HG02588 (cell line): ENCODE data around the gene FES.
"Not testable (repeated sequence)": the region's sequence is repeated elsewhere in the genome, so short reads cannot be mapped to it uniquely, and the experiment has no call there.

Source experiments
- ATAC-seq: cut with Tn5 transposase; IDR thresholded peaks from one replicate; pipeline ENCODE4 v1.9.1; 2021; ENCODE audit warnings: mild to moderate bottlenecking, moderate library complexity; ENCODE audit not compliant: unreplicated experiment

The FES gene

DNA sequence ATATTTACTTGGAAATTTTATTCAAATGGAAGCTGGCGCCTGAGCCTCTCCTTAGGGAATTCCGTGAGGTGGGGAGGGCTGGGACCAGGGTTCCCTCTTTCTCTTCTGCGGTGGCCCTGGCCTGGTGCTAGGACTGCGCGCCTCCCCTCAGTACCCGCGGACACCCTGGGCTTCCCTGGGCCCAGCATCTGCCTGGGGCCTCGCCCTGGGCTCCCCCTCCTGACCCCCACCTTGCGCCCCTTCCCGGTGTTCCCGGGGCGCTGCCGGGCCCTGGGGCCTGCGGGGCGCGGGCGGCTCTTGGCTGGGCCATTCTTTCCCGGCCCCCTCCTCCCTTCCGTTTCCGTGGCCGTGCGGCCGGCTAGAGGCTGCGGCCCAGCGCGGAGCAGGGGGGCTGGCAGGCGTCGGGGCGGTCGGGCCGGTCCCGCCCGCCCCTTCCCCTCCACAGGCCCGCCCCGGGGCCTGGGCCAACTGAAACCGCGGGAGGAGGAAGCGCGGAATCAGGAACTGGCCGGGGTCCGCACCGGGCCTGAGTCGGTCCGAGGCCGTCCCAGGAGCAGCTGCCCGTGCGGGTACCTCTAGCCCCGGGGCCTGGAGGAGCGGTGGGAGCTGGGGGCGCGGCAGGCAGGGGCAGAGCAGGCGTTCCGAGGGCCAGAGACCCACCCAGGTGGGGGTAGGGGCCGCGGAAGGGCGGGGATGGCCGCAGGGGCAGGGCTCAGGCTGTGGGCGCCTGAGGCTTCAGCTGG, at the start of gene FES:
FES (plus strand) TSS at position 529 of the 743 bp plus-strand sequence. CDS start 542 bp downstream, outside the sequence.
- ATAC-seq, result no peak

DNA sequence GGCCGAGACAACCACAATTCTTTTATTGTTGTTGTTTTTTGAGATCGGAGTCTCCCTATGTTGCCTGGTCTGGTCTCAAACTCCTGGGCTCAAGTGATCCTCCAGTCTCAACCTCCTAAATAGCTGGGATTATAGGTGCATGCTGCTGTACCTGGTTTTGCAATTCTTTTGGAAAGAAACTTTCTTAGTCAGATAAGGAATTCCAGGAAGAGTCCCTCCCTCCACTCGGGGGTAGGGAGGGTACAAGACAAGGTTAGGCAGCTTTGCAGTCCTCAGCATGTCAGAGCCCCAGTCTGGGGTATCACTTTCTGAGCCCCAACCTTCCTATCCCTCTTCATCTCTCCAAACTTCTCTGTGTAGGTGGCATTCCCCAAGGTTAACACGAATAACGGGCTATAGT, 49.7 kb upstream of the FES start:
- ATAC-seq, result no peak

DNA sequence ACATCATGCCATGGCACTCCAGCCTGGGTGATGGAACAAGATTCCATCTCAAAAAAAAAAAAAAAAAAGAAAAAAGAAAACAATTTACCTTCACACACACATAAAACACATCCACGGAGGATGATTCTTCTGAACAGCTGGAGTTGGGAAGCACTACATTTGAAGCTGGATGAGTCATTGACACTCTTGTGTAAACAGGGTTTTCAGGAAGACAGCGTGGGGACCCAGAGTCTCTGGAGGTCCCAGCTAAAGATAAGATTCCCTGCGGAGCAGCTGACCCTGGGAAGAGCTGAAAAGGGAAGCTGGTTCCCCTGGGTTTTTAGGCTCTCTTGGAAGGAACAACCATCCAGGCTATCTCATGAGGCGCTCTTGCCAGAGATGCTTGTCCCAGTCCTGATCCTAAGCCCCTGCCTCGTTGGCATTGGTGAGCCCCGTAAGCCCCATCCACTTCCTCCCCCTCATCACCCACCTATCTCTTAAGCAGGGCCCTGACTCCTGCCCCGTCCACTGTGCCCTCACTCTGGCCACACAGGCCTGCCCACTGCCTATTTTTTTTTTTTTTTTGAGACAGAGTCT, 47.9 kb upstream of the FES start:
- ATAC-seq, result no peak

DNA sequence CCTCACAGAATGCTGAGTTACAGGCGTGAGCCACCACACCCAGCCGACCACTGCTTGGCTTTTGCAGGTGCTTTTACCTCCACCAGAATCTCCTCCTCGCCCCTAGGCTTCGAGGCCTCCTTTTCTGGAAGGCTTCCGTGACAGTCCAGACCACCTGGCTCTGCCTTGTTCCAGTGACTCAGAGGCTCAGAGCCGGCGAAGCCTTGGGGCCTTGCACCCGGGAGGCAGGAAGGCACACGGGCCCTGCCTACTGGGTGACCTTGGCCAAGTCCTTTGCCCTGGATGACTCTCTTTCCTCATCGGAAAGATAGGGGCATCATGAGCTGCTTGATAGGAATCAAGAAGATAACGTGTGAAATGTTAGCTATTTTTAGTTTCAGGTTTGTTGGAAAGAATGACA, 47.2 kb upstream of the FES start:
- ATAC-seq, result no peak

DNA sequence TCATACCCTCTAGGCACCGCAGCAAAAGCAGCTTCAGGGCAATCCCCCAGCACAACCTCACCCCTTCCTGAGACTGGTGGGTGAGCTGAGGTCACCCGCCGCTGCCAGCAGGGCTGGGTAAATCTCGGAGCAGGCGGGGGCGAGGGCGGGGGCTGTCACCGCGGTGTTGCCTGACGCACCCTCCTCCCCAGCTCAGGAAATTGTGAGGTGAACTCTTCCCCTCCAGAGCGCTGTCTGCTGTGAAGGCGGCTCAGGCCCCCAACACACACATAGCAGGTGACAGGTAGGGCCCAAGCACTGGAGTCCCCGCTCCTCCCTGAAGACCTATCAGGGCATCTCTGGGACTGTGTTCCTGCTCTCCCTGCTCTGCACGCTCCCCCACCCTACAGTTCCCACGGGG, 46.2 kb upstream of the FES start:
- no peak for ATAC-seq

DNA sequence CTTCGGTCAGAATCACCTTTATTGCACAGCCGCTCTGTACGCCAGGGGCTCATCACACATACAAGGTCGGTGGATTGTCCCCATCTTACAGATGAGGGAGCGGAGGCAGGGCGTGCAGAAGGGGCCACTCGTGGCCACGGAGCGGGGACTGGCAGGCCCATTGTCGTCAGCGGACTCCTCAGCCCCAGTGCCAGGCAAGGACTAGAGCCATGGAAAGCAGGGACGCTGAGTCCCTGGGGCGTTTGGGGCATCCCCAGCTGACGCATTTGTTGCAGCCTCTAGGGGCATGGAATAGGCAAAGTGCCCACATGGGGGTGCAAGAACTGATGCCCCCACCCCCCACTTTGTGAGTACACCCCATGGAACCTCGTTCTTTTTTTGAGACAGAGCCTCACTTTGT, 45.8 kb upstream of the FES start:
- no peak for ATAC-seq

DNA sequence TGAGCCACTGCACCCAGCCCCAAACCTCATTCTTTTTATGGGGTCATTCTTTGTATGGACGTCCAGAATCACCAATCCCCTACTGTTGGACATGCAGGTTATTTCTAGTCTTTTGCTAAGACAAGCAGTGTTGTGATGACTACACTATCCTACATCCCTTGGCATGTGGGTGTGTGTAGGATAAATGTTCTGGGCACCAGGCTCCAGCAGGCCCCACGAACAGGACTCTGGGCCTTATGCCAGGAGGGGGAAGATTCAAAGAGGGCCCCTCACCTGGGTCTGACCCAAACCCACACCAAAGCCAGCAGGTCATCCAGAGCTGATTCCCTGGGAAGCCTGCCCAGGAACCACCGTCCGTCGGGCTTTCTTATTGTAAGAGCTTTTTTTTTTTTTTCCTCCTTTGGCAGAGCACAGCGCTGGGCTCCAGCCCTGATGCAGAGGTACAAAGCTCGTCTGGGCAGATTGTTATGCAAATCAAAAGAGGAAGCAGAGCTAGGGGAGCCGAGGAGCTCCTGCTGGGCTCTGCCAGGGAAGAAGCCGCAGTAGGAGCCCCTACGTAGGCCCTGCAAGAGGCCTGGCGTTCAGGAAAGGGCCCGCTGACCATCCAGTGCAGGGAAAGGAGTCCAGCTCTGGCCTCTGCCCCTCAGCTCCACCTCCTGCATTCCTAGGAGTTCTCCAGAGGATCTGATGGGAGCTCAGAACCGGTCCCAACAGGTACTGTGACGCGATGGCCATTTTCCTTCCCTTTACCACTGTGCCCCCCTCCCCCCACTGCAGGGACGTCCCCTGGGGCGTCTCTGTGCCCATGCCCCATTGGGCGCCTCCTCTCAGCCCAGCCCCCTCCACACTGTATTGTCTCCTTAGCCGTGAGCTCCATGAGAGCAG, 44.9 kb upstream of the FES start:
- peak; percentile 66 for ATAC-seq

DNA sequence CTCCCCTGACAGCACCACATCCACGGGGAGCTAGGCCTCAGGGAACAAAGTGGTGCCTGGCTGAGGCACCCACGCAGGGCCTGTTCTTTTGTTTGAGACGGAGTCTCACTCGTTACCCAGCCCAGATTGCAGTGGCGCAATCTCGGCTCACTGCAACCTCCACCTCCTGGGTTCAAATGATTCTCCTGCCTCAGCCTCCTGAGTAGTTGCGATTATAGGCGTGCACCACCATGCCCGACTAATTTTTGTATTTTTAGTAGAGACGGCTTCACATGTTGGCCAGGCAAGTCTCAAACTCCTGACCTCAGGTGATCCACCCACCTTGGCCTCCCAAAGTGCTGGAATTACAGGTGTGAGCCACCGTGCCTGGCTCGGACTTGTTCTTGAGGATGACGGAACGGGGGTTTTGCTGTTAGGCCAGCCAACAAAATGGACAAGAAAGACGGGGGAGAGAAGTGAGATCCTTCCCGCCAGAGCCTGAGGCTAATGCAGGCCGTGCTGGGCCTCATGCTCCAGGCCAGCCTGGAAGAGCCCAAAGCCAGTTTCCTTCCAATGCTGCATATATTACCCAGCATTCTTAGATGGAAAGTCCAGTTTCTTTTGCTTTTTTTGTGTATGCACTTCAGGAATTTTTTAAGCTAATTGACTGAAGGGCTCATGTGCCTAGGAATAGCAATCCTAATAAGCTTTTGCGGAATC, 44.0 kb upstream of the FES start:
- no peak for ATAC-seq

DNA sequence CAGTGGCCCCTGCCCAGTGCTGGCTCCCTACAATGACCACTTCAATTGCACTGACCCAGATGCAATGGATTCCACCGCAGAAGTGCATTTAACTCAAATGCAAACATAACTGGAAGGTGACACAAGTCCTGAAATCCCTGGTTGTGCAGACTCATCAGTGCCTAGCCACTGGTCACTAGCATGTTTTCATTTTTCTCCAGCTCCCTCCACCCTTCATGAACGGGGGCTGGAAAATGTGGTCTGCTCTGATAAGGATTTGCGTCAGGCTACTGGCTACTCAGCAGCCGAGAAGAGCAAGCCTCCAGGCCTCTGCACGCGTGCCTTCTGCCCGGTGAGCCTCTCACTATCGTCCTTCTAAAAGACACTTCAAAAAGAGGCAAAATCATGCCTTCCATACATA, 43.4 kb upstream of the FES start:
- no peak for ATAC-seq

DNA sequence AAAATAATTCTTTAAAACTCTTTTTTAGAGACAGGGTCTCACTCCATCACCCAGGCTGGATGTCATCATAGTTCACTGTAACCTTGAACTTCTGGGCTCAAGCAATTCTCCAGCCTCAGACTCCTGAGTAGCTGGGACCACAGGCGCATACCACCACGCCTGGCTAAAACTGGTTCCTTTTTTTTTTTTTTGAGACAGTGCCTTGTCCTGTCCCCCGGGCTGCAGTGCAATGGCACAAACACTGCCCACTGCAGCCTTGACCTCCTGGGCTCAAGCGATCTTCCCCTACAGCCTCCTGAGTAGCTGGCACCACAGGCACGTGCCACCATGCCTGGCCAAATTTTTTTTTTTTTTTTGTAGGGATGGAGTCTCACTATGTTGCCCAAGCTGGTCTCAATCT, 39.6 kb upstream of the FES start:
- ATAC-seq, result no peak

DNA sequence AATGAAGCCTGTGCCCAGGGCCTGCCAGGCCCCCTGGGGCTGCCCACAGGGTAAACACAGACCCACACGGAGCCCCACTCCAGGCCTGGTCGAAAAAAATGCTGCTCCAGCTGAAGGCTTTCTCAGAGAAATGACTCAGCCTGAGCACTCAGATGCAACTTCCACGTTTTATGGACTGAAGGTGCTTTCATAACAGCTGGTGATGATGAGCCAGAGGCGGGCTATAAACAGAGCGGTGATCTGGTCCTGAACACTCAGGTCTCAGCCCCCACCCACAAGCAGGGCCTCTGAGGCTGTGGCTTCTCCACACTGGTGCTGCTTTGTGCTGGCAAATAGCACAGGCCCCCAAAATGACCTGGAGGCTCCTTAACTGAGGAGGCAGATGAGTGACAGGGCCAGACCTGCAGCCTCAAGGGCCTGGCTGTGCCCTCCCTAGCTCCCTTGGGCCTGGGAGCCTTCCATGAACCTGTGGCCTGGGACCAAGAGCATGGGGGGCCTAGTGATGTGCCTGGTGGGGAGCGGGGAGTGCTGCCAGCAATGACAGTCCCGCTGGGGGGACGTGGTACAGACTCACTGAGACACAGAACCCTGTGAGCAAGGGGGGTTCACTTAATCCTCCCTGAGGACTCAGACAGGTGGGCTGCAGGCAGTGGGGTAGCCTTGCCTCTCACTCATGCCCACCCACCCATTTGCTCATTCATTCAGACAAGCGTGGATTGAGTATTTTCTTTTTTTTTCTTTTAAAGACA, 38.9 kb upstream of the FES start:
- peak; percentile 87 for ATAC-seq

DNA sequence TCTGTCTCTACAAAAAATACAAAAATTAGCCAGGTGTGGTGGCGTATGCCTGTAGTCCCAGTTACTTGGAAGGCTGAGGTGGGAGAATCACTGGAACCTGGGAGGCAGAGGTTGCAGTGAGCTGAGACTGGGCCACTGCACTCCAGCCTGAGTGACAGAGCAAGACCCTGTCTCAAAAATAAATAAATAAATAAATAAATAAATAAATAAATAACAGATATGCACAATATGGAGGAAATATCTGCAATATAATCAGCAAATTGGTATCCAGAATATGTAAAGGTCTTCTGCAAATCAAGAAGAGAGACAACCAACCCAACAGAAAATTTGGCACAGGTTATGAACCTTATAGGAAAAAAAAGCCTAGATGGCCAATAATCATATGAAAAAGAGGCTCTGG, 34.9 kb upstream of the FES start:
- not testable (repeated sequence) for ATAC-seq

DNA sequence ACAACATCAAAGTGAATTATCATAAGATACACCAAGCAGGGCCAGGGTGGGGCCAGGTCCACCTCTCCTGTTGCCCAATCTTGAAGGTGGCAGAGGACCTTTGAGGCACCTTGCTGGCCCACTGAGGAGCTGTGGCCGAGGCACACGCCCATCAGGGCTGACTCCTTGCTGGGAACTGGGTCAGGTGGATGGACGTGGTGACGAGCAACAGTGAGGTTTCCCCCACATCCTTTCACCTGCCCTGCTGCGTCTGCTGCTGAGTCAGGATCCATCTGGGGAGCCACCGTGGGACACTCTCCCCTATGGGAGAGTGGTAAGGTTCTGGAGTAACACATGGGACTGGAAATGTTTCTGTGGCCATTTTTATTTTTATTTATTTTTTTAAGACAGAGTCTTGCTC, 33.2 kb upstream of the FES start:
- ATAC-seq, result no peak

DNA sequence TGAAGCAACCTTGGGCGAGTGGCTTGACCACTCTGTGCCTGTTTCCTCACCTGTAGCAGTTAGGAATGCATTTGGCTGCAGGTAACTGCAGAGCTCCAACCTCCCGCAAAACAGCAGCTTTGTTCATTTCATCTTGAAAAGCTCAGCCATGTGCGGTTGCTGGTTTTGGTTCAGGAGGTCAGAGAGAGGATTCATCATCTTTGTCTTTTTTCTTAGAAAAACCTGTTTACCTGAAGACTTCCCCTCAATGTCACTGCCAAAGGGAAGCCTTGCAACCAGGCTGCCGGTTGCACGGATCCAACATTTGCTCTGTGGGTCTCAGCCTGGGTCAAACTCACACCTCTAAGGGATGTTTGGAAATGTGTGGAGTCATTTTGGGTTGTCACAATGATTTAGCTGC, 32.4 kb upstream of the FES start:
- ATAC-seq, result no peak

DNA sequence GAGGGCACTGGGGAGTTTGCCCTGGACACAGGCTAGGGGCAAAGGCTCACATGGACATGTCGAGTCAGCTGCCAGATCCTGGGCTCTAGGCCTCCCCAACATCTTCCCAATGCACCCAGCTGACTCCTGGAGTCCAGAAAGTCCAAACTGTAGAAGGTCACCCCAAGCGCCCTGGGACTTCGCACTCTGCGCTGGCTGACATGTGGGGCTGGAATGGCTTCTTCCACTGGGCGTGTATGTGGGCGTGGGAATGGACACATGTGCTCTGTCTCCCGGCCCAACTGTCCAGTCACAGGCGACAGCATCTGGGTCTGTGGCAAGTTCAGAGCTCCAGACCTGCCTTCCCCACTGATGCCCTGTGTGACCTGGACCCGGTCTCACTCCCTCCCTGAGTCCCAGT, 29.2 kb upstream of the FES start:
- no peak for ATAC-seq

DNA sequence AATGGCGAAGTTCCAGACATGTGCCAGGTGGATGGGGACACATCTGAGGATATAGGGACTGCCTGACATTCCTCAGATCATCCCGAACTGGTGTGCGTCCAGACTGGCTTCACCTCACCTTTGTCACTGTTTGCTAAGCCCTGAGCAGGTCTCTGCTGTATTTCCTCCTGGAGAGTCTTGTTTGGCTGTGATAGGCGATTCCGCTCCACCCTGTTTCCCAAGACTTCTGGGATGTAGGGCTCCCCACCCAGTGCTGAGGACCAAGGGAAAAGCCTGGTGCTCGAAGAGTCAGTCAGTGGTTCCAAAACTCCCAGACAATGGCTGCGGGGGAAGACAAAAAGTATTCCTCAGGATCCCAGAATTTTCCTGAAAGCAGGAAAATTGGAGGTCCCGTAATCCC, 27.0 kb upstream of the FES start:
- no peak for ATAC-seq

DNA sequence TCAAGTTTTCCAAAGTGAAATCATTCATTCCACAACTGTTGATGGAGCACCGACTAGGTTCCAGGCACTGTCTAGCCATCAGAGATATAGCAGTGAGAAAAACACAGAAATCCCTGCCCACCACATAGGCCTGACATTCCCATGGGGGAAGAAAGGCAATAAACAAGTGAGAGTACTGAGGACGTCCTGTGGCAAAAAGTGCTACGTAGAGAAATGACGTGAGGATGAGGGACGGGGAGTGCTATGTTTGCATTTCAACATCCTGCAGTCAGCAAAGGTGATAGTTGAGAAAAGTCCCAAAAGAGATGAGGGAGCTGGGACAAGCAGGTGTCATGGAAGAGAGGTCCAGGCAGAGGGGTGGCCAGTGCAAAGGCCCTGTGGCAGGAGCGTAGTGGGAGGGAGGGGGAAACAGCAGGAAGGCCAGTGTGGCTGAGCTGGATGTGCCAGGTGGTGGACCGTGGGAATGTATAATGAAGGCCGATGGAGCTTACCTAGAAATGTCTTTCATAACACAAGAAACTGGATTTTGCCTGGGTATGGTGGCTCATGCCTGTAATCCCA, 26.3 kb upstream of the FES start:
- no peak for ATAC-seq

DNA sequence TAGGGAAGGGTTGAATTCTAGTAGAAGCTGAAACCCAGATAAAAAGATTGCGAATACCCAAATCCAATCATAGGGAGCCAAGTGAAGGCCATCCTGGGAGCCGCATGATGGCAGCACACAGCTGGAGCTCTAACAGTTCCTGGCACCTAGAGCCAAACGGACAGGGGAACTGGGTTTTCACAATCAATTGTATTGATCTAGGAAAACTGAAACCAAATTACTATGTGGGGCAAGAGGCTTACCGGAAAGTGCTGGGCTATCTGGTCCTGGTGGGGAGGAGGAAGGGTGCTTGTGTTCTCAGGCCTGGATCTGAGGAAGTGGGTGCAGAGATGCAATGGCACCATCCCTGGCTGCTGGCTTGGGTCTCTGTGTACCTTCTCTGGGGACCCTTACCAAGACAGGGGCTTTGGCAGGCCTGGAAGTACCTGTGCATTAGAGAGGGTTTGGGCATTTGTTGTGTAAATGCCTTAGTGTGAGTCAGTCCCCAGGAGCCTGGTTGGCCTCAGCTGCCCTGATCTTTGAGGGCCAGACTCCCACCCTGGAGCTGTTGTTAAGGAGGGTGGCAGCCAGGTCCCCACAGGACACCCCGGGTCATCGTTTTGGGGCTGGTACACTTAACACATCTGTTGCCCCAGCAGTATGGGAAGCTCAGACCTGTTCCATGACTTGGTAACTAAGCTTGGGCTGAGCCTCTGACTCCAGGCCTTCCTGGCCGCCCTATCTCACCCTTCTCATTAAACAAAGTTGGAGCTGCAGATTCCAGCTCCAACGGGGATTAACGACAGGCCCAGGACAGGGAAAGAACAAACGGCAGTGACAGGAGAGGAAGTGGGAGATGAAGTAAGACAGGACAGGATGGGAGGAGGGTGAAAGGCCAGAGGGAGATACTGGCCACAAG, 24.8 kb upstream of the FES start:
- no peak for ATAC-seq

DNA sequence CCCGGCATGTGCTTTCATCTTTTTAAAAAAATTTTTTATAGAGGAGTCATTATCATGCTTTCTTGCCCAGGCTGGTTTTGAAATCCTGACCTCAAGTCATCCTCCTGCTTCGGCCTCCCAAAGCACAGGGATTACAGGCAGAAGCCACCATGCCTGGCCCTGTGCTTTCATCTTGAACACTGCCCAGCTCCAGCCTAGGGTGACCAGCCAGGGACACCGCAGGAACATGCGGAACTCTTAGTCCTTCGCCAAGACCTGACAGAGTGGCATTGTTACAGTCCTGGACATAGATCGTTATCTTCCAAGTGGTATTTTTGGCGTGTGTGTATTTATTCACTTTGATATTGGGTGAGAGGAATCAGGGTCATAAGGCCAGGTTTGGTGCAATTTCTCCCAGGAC, 23.9 kb upstream of the FES start:
- ATAC-seq, result no peak
